DMS114 treated with DMSO at 0.1 percent for 48 hours (cell line): Measurements from ENCODE around the gene ATP8B1.
A peak's percentile ranks its signal among the peaks of the same experiment; 100 is the strongest.
"Not testable (repeated sequence)": the region's sequence is repeated elsewhere in the genome, so short reads cannot be mapped to it uniquely, and the experiment has no call there.

Experiments used
- DNase-seq: peaks from one replicate; lab custom pipeline; 2025; ENCODE audit not compliant: unreplicated experiment; lab: John Stamatoyannopoulos, UW

ATP8B1 gene

DNA sequence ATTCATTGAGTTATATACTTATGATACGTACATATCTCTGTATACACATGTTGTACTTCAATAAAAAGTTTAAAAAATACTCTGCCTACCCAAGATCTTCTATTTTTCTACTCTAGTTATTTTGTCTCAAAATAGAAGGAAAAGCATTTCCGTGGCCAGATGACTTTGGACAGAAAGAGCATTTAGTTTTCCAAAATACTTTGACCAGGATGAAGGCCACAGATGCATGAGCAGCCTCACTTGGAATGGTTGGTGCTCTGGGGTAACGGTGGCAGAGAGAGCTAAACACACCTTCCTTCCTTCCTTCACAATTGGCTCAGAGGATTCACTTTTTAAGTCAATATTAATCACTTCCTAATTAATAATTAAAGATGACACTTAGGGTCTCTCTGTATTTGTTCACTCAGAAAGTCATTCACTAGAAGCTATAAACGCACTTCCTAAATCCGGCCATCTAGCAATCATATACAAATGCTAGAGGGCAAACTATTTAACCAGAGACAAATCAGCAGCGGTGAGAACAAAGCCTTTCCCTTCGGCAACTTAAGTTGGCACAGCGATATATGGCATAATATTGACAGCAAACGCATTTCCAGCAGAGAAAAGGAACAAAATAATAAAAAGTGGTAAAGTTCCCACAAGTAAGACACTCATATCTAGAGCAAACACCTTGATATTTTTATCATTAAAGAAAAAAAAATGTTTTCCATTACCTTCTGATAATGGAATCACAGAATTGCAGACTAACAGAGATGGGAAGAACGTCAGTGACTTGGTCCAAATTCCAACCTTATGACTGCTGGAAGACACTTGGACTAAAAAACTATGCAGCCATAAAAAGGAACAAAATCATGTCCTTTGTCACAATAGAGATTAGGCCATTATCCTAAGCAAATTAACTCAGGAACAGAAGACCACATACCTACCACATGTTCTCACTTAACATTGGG lies 125.6 kb downstream of the ATP8B1 start:
- DNase-seq, result no peak

DNA sequence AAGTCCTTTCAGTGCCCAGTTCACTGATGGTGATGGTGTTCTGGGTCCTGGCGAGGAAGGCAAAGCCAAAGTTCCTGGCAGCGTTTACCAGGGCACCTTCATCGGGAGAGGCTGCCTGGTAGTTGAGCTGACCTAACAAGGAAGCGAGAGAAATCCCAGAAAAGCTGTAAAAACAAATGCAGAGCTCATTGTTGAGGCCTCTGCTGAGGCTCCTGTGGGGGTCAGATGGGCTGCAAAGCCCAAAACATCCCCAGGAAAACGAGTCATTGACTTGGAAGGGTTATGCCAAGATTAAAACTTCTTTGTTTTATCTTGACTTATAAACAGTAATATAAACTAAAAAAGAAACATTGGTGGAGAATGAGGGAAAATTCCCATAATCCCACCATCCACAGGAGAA lies 128.2 kb downstream of the ATP8B1 start:
- DNase-seq, result no peak

DNA sequence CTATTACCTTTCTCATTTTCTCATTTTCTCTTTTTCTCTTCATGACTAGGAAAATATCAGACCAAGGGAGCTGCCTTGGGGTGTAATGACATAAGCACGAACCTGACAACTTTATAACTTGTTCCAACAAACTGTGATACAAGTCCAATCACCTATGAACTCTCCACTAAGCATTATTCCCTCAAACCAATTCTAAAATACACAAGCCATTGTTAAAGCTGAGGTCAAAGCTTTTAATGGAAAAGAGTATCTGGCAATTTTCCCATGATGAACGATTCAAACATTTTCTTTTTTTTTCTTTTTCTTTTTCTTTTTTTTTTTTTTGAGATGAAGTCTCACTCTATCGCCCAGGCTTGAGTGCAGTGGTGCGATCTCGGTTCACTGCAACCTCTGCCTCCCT lies 133.1 kb downstream of the ATP8B1 start:
- no peak for DNase-seq

DNA sequence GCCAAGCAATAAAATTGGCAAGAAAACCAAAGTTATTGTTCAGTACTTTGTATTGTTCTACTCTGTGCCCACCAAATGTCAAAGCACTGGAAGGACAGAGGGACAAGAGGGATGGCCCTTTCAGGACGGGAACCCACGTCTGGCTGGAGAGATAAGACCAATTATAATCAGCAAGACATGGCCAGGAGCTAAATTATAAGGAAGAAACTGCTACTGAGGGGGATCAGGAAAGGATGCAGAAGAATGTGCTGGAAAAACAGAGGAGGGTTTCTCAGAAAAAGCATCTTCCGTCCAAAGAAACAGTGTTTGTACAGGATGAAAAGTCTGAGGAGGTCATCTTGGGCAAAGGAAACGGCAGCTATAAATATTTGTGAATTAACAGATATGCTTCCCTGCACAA lies 135.1 kb downstream of the ATP8B1 start:
- no peak for DNase-seq

DNA sequence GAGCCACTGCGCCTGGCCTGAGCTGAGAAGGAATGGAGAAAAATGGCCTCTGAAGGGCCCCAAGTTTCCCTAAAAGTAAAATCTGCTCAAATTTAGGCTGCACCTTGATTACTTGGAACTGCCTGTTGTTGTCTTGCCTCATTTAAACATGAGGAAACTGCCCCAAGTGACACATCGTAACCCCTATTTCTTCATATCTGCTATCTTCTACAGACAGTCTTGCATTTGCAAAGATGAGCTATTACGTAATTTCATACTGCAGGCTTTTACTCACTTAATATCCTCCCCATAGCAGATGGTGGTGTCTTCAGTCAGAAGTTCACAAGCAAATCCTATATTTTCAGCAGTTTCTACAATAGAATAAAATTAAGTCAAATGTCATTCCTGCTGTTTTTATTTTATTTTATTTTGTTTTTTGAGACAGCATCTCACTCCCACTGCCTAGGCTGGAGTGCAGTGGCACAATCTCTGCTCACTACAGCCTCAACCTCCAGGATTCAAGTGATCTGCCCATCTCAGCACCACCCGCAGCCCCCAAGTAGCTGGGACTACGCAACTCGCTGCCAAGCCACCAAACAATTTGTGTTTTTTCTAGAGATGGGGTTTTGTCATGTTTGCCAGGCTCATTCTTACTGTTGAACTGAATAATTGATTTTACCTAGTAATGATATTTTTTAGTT lies 136.2 kb downstream of the ATP8B1 start:
- DNase-seq, result no peak

DNA sequence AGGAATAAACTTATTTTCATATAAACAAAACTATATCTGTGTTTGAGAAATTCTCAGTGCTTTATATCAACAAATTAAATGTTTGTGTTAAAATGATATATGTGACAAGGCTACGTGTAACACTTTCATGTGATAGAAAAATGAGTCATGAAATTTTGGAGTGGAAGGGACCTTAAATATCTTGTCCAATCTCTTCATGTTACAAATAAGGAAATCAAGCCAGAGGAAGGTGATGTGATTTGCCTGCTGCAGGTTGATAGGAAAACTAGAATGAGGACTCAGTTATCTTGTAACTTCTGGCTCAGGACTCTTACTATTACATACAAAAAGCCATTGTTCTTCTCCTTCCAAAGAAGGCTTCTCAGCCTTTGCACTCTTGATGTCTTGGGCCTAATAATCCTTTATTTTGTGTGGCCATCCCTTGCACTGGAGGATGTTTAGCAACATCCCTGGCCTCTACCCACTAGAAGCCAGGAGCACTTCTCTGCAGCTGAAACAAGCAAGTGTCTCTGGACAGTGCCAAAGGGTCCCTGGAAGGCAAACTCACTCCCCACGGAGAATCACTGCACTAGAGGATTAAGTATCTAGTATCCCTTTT lies 138.4 kb downstream of the ATP8B1 start:
- no peak for DNase-seq

DNA sequence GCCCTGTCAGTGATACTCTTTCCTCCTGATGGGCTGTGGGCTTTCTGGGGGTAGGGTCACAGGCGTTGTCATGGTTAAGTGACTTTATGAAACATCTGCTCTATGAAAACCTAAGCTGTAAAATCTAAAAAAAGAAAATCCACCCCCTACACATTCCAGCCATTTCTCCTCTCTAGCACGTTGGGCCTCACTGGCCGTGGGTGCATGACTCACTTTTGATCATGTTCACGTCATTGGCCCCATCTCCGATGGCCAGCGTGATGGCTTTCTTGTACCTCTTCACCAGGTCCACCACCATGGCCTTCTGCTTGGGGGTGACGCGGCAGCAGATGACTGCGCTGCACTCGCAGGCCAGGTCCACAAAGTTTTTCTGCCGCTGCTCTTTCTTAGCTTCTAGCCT lies 142.2 kb downstream of the ATP8B1 start:
- no peak for DNase-seq

DNA sequence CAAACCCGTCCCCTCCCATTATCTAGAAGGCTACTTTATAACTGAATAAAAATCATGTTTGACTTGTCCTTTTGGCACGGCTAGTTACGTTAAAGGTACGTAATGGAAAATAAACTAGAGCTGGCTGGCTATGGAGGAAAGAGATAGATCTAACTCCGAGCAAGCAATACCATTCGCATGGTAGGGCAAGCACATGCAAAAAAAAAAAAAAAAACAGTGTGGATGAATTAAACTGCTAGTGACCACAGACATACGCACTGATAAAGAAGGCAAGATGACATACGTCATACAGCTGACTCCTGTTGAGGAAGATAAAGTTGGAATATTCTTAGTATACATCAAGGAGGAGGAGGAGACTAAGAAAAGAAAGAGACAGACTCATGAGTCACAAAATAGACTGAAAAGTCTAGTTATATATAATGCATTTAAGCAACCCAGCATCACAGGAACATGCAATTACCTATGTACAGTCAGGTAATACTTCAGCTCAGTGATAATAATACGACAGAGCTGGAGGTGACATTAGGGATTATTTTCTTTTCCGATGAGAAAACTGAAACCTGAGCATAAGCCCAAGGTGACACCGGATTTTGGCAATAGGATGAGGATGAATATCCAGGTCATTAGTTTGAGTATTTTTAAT lies 143.5 kb downstream of the ATP8B1 start:
- no peak for DNase-seq

DNA sequence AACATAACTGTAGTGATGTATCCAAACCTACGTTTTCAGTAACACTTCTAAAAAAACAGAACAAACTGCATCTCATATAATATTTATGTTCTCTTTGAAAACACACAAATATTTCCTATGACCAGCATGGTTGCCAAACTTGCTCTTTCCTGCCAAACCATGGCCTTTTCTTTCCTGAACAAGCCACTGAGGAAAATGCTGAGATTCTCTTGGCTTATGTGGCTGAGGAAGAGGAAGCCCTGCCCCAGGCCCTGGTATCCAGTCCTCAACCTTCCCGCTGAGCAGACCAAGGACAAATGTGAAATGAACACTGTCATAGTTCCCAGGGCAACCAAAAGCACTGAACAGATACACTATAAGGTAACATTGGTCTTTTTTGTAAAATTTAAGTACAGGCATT lies 145.6 kb downstream of the ATP8B1 start:
- DNase-seq, result no peak

DNA sequence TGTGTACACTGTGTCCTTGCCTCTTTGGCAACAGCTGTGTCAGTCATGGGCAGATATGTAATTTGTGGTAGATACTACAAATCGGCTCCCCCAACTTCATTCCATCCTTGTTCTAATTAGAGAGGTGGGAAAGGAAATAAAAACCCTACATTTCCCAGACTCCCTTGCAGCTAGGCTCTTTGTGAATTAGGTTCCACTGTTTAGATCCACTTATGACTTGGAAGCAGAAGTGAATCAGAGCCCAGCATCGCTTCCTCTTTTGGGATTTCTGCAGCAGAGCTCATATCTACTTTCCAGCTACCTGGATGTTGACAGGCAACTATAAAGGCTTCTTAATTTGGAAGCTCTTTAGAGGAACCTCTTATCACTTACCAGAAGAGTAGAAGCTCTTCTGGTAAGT lies 147.4 kb downstream of the ATP8B1 start:
- no peak for DNase-seq

DNA sequence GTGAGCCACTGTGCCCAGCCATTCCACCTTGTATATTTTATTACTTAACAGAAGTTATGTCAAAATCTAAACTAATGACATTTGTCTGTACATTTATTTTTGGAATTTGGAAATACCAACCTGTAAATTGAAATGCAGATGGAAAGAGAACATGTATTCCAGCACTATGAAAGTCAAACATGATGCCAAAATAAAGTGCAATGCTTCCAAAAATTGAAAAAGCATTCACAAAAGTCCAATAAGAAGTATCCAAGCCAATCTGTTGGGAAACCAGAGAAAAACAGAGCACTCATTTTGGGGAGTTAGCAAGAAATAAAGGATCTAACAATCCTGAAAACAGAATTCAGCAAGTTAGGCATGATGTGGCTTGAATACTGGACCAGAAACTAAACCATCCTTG lies 151.2 kb downstream of the ATP8B1 start:
- no peak for DNase-seq

DNA sequence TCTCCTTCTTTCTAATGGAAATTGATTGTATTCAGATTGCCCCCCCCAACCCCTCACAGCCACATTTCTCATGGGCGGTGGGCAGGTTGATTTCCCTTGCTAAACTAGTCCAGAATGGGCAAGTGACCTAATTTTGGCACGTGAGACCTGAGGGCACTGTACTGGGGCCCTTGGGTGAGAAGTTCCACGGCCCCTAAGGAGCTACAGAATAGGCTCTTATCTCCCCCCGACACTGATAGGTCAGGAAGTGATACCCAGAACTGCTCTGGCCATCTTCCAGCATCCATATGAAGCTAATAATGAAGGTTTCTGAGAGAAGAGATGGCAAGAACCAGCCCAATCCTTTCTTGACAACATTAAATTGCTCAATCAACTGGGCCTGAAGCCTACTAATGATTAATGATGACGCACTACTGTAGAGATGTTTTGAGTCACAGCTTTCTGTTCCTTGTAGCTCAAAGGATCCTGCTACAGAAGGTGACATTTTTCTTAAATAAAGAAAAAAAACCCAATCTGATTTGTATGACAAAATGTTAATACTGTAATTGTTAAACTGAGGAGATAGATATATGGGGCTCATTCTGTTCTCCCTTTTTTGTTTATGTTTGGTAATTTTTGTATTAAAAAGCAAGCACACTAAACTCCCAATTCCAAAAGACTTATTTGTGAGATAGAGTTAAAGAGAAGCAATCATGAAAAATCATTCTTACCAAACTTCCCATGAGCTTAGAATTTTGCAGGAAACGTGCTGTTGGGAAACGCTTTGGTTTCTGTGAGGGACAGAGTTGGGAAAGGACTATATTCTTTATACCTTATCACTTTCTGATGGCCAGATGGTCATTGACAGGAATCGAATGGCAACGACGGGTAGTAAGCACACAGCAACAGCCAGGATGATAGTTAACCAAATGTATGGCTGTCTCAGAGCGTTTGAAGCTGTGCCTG lies 153.3 kb downstream of the ATP8B1 start:
- no peak for DNase-seq

DNA sequence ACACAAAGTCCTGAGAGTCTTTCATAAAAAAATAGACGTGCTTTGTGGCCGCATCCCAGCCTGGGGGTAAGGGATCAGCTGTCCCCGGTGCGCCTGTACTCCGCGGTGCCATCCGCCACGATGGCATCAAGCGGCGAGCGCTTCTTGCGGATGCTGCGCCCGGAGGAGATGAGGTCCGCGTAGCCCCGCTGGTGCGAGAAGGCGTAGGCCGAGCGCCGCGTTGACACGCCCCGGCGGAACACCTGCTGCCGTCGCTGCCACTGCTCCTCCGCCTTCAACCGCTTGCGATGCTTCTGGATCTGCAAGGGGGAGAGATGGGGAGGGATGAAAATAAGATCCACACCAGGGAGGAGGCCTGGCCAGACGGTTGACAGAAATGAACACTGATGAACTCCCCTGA lies 154.7 kb downstream of the ATP8B1 start:
- DNase-seq, result no peak

DNA sequence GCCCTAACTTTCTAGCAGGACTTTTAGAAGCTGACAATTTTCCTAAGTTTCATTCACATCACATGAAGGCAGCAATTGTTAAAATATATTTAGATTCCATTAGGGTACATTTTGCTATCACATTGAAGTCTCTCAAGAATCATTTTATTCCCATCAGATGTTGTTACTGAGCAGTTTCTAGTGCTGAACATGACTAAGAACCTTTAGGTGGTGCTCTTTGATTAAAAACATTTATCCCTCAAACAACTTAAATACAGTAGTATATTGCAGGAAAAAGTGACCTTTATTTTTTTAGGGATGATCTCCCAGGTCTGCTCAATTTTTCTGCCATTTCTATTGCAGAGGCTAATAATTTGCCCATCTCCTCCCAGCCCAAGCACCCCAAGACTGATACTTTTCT lies 158.6 kb downstream of the ATP8B1 start:
- DNase-seq, result peak; percentile 5

DNA sequence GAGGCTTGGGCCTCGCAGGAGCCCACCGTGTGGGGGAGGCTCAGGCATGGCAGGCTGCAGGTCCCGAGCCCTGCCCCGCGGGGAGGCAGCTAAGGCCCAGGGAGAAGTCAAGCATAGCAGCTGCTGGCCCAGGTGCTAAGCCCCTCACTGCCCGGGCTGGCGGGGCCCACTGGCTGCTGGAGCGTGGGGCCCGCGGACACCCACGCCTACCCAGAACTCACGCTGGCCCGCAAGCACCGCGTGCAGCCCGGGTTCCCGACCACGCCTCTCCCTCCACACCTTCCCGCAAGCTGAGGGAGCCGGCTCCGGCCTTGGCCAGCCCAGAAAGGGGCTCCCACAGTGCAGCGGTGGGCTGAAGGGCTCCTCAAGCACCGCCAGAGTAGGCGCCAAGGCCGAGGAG lies 159.4 kb downstream of the ATP8B1 start:
- not testable (repeated sequence) for DNase-seq

DNA sequence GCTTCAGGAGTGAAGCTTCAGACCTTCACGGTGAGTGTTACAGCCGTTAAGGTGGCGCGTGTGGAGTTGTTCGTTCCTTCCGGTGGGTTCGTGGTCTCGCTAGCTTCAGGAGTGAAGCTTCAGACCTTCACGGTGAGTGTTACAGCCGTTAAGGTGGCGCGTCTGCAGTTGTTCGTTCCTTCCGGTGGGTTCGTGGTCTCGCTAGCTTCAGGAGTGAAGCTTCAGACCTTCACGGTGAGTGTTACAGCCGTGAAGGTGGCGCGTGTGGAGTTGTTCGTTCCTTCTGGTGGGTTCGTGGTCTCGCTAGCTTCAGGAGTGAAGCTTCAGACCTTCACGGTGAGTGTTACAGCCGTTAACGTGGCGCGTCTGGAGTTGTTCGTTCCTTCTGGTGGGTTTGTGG lies 160.7 kb downstream of the ATP8B1 start:
- not testable (repeated sequence) for DNase-seq

DNA sequence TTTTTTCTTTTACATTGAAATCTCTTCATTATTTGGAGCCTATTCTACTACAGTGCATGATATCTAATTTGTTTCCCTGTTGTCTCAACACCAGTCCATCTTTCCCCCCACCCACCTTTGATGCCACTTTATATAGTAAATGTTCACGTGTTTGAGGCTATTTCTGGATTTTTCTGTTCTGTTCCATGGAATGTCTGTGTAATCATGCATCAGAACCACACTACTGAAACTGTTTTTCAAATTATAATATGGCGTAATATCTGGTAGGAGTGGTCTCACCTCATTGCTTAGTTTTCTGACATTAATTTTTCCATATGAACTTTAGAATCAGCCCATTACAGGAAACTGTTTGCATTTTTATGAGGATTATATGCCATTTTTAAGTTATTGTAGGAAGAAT lies 162.4 kb downstream of the ATP8B1 start:
- no peak for DNase-seq

DNA sequence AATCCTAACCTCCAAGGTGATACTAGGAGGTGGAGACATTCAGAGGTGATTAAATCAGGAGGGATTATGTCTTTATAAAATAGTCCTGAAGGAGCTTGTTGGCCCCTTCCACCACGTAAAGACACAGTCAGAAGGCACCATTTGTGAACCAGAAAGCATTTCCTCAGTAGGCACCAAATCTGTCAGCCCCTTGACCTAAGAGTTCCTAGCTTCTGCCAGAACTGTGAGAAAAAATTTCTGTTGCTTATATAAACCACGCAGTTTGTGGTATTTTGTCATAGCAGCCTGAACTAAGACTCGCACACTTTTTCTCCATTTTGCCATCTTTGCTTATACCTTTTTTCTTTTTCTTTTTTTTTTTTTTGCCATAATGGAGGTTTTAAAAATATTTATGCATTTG lies 162.9 kb downstream of the ATP8B1 start:
- DNase-seq, result no peak

DNA sequence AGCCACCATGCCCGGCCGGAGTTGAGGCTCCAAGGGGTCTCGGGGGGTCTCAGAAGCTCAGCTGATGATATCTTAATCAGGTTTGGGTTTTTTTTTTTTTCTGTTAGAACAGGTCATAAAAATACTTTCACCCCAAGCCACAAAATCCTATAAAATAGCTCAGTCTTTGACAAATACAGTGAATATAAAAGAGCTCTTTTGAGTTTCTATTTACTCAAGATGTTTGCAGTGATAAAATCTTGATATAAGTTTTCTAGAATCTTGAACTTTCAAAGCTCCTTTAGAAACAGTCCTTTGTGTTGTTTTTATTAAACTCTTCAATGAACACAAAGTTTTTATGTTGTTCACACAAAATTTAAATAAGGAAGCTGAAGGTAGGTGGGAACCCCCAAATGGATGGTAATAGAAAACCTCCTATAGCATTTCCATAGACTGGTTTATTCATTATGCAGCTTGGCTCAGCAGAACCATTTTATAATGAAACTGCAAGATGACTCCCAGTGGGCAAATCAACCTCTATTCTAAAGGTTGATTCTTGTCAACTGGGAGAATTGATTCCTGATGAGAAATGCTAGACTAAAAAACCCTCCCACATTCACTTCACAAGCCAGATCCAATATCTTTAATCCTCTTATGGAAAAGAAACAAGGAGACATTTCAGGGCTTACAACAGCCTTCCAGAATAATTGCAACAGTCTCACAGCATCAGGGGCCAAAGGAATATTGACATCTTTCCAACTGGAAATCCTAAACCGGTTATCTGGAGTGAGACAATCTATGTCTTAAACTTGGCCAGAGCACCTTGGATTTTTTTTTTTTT lies 167.9 kb downstream of the ATP8B1 start:
- no peak for DNase-seq

DNA sequence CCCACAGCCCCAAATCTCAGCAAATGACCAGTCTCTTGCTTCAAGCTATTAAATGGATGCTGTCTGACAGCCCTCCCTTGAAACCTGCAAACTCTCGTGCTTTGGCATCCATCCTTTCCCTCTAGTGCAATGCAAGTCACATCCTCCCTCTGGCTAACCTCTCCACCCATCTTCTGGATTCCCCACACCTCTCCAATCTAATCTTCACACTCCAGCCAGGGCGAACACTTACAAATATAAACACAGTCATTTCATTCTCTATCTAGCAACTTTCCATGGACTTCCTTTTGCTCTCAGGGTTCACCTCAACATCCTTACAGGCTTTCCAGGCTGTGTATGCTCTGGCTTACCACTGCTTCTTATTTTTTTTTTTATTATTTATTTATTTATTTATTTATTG lies 171.4 kb downstream of the ATP8B1 start:
- no peak for DNase-seq
